ENCODE data around the gene VARS2.
"Not testable (repeated sequence)": the region's sequence is repeated elsewhere in the genome, so short reads cannot be mapped to it uniquely, and the experiment has no call there.

VARS2 gene

DNA sequence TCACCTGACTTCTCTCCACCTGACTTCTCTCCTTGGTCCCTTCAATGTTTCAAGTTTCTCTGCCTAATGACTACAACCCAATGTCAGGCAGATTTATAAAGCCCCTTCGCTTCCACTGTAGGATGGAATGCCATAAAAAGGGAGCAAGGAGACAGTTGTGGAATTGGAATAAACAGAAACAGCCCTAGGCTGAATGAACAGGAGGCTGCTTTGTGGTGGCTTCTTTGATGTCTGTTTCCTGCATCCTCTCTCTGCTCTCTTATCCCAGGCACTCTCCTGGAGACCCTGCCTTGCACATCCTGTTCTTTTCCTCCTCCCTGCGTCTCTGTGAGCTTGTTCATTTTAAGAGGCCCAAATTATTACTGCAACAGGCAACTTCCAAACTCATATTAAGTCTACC, 43.7 kb downstream of the VARS2 start:
- Histone ChIP-seq H3K4me1 (ENCODE audit: insufficient read depth, low read length) (peaks cover 5% of the 10 kb centered on the region; the same call in 1 of the 2 replicates), H3K27ac (ENCODE audit: low read length) (no peak overlapping the region), H3K36me3 (ENCODE audit: insufficient read depth, low read depth, low read length) (no peaks in the 10 kb centered on the region), H3K4me3 (ENCODE audit: low read length) (no peak overlapping the region), H3K9me3 (ENCODE audit: insufficient read depth, low read depth, low read length) (no peaks in the 10 kb centered on the region), H3K9ac (ENCODE audit: low read depth, low read length) (no peak overlapping the region), H3K27me3 (ENCODE audit: insufficient read depth, low read length) (peaks cover 57% of the 10 kb centered on the region)

DNA sequence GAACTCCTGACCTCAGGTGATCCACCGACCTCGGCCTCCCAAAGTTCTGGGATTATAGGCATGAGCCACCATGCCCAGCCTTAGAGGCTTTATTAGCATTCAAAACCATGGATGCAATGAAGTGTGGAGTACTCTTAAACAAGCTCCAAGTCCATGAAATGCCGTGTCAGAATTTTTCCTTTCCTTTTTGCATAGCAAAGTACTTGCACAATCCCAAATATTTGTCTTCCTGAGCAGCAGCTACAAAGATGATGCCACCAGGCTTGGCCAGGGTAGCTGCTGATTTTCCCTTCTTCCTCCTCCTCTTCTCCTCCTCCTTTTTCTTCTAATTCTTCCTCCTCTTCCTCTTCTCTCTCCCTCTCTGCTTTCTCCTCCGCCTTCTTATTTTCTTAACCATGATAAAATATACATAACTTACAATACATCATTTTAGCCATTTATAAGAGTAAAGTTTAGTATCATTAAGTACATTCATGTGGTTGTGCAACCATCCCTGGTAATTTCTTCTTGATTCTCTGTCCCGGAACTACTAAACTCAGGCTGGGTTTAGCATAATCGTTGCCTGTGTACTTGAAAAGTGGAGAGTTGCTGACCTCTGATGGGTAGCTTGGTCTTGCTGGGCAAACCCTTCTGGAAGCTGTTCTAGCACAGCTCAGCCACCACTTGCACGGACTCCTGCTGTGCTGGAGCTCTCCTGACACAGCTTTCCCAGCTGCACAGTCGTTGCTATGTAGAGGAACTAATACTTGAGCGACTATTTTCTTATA, 47.1 kb downstream of the VARS2 start:
- Histone ChIP-seq H3K27ac (ENCODE audit: low read length) (no peak overlapping the region), H3K4me1 (ENCODE audit: insufficient read depth, low read length) (peaks cover under 1% of the 10 kb centered on the region; the same call in 1 of the 2 replicates), H3K27me3 (ENCODE audit: insufficient read depth, low read length) (peaks cover 23% of the 10 kb centered on the region), H3K4me3 (ENCODE audit: low read length) (no peak overlapping the region), H3K36me3 (ENCODE audit: insufficient read depth, low read depth, low read length) (no peaks in the 10 kb centered on the region), H3K9me3 (ENCODE audit: insufficient read depth, low read depth, low read length) (no peaks in the 10 kb centered on the region), H3K9ac (ENCODE audit: low read depth, low read length) (no peak overlapping the region)

DNA sequence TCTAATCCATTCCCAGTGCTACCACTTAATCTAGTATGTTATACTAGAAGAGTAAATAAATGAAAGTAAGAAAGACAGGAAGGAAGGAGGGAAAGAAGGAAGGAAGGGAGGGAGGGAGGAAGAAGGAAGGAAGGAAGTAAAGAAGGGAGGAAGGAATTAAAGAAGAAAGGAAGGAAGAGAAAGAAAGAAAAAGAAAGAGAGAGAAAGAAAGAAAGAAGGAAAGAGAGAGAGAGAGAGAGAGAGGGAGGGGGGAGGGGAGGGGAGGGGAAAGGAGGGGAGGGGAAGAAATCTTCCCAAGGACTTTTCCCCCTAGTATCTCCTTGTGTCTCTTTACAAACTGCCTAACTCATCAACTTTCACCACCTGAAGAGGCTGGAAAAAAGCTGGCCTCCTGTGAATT, 48.7 kb downstream of the VARS2 start:
- peaks cover 7% of the 10 kb centered on the region; the same call in 1 of the 2 replicates for H3K27me3 ChIP-seq (ENCODE audit: insufficient read depth, low read length)
- no peak overlapping the region for H3K4me3 ChIP-seq (ENCODE audit: low read length)
- no peak overlapping the region for H3K9ac ChIP-seq (ENCODE audit: low read depth, low read length)

DNA sequence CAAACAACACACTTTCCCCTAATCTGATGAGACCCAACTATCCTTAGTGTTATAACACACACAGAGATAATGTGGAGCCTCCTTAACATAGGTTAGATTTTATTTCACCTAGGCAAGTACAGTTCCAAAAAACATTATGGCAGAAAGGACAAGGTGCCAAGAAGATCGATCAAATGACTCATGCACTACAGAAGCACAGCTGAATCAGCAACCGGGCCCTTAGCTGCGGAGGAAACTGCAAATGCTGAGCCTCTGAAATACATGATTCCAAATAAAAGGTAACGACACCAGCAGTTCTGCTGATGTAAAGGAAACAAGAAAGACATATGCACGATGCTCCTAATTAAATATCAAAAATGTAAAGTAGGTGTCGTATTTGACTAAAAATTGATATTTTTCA, 49.6 kb downstream of the VARS2 start:
- H3K36me3 ChIP-seq (ENCODE audit: insufficient read depth, low read depth, low read length): no peaks in the 10 kb centered on the region
- H3K27me3 ChIP-seq (ENCODE audit: insufficient read depth, low read length): no peaks in the 10 kb centered on the region
- no peak overlapping the region for H3K27ac ChIP-seq (ENCODE audit: low read length)
- H3K9ac ChIP-seq (ENCODE audit: low read depth, low read length): no peak overlapping the region
- H3K9me3 ChIP-seq (ENCODE audit: insufficient read depth, low read depth, low read length): no peaks in the 10 kb centered on the region
- no peaks in the 10 kb centered on the region for H3K4me1 ChIP-seq (ENCODE audit: insufficient read depth, low read length)
- no peak overlapping the region for H3K4me3 ChIP-seq (ENCODE audit: low read length)

More for the DNA sequence above, 48.7 kb downstream of the VARS2 start:
- no peak overlapping the region for H3K27ac ChIP-seq (ENCODE audit: low read length)
- no peaks in the 10 kb centered on the region for H3K4me1 ChIP-seq (ENCODE audit: insufficient read depth, low read length)
- no peaks in the 10 kb centered on the region for H3K9me3 ChIP-seq (ENCODE audit: insufficient read depth, low read depth, low read length)
- H3K36me3 ChIP-seq (ENCODE audit: insufficient read depth, low read depth, low read length): no peaks in the 10 kb centered on the region

DNA sequence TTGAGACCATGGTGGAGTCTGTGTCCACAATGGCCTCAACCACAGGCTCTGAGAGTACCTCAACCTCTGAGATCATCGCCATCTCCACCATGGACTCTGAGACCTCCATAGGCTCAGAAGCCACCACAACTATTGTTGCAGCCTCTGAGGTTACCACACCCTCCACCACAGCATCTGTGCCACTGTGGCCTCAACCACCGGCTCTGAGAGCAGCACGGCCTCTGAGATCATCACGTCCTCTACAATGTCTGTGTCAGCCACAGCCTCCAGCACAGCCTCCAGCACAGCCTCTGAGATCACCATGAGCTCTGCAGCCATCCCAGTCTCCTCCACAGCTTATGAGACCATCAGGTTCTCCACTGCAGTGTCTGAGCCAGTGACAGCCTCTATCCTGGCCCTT, 50.0 kb downstream of the VARS2 start:
- Histone ChIP-seq H3K27me3 (ENCODE audit: insufficient read depth, low read length) (no peaks in the 10 kb centered on the region), H3K36me3 (ENCODE audit: insufficient read depth, low read depth, low read length) (no peaks in the 10 kb centered on the region), H3K4me3 (ENCODE audit: low read length) (no peak overlapping the region), H3K9ac (ENCODE audit: low read depth, low read length) (no peak overlapping the region), H3K27ac (ENCODE audit: low read length) (no peak overlapping the region), H3K4me1 (ENCODE audit: insufficient read depth, low read length) (no peaks in the 10 kb centered on the region), H3K9me3 (ENCODE audit: insufficient read depth, low read depth, low read length) (no peaks in the 10 kb centered on the region)

DNA sequence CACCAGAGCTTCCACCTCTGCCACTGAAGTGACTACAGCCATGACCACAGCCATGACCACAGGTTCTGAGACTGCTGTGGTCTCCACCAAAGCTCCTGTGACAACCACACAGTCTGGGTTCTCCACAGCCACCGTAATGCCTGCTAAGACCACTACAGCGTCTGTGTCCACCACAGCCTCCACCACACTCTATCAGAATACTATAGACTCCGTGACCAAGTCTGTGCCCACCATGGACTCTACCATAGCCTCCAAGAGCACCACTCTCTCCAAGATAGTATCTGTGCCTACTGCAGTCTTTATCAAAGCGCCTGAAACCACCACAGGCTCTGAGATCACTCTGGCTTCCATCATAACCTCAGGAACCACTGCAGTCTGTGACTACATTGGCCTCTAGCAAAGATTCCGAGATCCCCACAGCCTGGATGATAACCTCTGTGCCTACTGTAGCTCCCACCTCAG, 51.1 kb downstream of the VARS2 start:
- Histone ChIP-seq H3K27me3 (ENCODE audit: insufficient read depth, low read length) (no peaks in the 10 kb centered on the region), H3K9ac (ENCODE audit: low read depth, low read length) (no peak overlapping the region), H3K4me3 (ENCODE audit: low read length) (no peak overlapping the region), H3K9me3 (ENCODE audit: insufficient read depth, low read depth, low read length) (no peaks in the 10 kb centered on the region), H3K27ac (ENCODE audit: low read length) (no peak overlapping the region), H3K36me3 (ENCODE audit: insufficient read depth, low read depth, low read length) (no peaks in the 10 kb centered on the region), H3K4me1 (ENCODE audit: insufficient read depth, low read length) (no peaks in the 10 kb centered on the region)

- Histone ChIP-seq H3K27me3 (ENCODE audit: insufficient read depth, low read length) (no peaks in the 10 kb centered on the region), H3K27ac (ENCODE audit: low read length) (no peak overlapping the region), H3K4me1 (ENCODE audit: insufficient read depth, low read length) (no peaks in the 10 kb centered on the region), H3K9ac (ENCODE audit: low read depth, low read length) (no peak overlapping the region), H3K36me3 (ENCODE audit: insufficient read depth, low read depth, low read length) (no peaks in the 10 kb centered on the region), H3K9me3 (ENCODE audit: insufficient read depth, low read depth, low read length) (no peaks in the 10 kb centered on the region), H3K4me3 (ENCODE audit: low read length) (no peak overlapping the region)
Observed at GRCh38 chr6:30966154-30966553, 52.1 kb downstream of the VARS2 start.

- H3K9me3 ChIP-seq (ENCODE audit: insufficient read depth, low read depth, low read length); H3K27ac ChIP-seq (ENCODE audit: low read length); H3K36me3 ChIP-seq (ENCODE audit: insufficient read depth, low read depth, low read length); H3K4me3 ChIP-seq (ENCODE audit: low read length); H3K9ac ChIP-seq (ENCODE audit: low read depth, low read length); H3K27me3 ChIP-seq (ENCODE audit: insufficient read depth, low read length); H3K4me1 ChIP-seq (ENCODE audit: insufficient read depth, low read length): not testable (repeated sequence)
Observed at GRCh38 chr6:30969171-30969570, 55.1 kb downstream of the VARS2 start.

- Histone ChIP-seq H3K9ac (ENCODE audit: low read depth, low read length) (no peak overlapping the region), H3K27me3 (ENCODE audit: insufficient read depth, low read length) (no peaks in the 10 kb centered on the region), H3K4me1 (ENCODE audit: insufficient read depth, low read length) (no peaks in the 10 kb centered on the region), H3K27ac (ENCODE audit: low read length) (no peak overlapping the region), H3K9me3 (ENCODE audit: insufficient read depth, low read depth, low read length) (no peaks in the 10 kb centered on the region), H3K4me3 (ENCODE audit: low read length) (no peak overlapping the region), H3K36me3 (ENCODE audit: insufficient read depth, low read depth, low read length) (no peaks in the 10 kb centered on the region)
Observed at GRCh38 chr6:30970946-30971345, 56.9 kb downstream of the VARS2 start.

- H3K4me3 ChIP-seq (ENCODE audit: low read length): no peak overlapping the region
- no peaks in the 10 kb centered on the region for H3K4me1 ChIP-seq (ENCODE audit: insufficient read depth, low read length)
- no peaks in the 10 kb centered on the region for H3K9me3 ChIP-seq (ENCODE audit: insufficient read depth, low read depth, low read length)
- no peaks in the 10 kb centered on the region for H3K36me3 ChIP-seq (ENCODE audit: insufficient read depth, low read depth, low read length)
- H3K9ac ChIP-seq (ENCODE audit: low read depth, low read length): no peak overlapping the region
- H3K27me3 ChIP-seq (ENCODE audit: insufficient read depth, low read length): no peaks in the 10 kb centered on the region
- H3K27ac ChIP-seq (ENCODE audit: low read length): no peak overlapping the region
Observed at GRCh38 chr6:30972816-30973215, 58.8 kb downstream of the VARS2 start.

GRCh38 chr6:30974490-30975252, 60.6 kb downstream of the VARS2 start:
- no peaks in the 10 kb centered on the region for H3K4me1 ChIP-seq (ENCODE audit: insufficient read depth, low read length)
- H3K36me3 ChIP-seq (ENCODE audit: insufficient read depth, low read depth, low read length): no peaks in the 10 kb centered on the region
- no peaks in the 10 kb centered on the region for H3K27me3 ChIP-seq (ENCODE audit: insufficient read depth, low read length)
- no peaks in the 10 kb centered on the region for H3K9me3 ChIP-seq (ENCODE audit: insufficient read depth, low read depth, low read length)
- no peak overlapping the region for H3K4me3 ChIP-seq (ENCODE audit: low read length)
- no peak overlapping the region for H3K27ac ChIP-seq (ENCODE audit: low read length)
- H3K9ac ChIP-seq (ENCODE audit: low read depth, low read length): no peak overlapping the region

Data from iPS-20b (cell line).